K562 (cell line): ENCODE results near the gene SLC16A12.

Experiments
- GATA2 ChIP-seq: sonication (generic); formaldehyde crosslinking; IDR thresholded peaks from 2 replicates; pipeline ENCODE4 v1.4.0; 2020; ENCODE audit warnings: mild to moderate bottlenecking, missing genetic modification reagents
- TF ChIP-seq, protein P1 (sequence below), 2 experiments: fragments of 450-650 bp; formaldehyde crosslinking in 1 of 2; IDR thresholded peaks; 2 replicates each; pipeline versions ENCODE4 v1.4.0 to v1.6.1; 2014 to 2020; ENCODE audit warnings: mild to moderate bottlenecking in 2 of 2, borderline replicate concordance in 1 of 2, low read depth in 1 of 2
- TF ChIP-seq, protein P2 (sequence below): sonication (generic); formaldehyde crosslinking; IDR thresholded peaks from 2 replicates; pipeline ENCODE4 v1.8.0; 2022; ENCODE audit warnings: missing genetic modification reagents, mild to moderate bottlenecking, borderline replicate concordance
- TF ChIP-seq, protein P3 (sequence below): sonication (generic); formaldehyde crosslinking; IDR thresholded peaks from 2 replicates; pipeline ENCODE4 v1.5.0; 2020; ENCODE audit warnings: missing genetic modification reagents

DNA sequence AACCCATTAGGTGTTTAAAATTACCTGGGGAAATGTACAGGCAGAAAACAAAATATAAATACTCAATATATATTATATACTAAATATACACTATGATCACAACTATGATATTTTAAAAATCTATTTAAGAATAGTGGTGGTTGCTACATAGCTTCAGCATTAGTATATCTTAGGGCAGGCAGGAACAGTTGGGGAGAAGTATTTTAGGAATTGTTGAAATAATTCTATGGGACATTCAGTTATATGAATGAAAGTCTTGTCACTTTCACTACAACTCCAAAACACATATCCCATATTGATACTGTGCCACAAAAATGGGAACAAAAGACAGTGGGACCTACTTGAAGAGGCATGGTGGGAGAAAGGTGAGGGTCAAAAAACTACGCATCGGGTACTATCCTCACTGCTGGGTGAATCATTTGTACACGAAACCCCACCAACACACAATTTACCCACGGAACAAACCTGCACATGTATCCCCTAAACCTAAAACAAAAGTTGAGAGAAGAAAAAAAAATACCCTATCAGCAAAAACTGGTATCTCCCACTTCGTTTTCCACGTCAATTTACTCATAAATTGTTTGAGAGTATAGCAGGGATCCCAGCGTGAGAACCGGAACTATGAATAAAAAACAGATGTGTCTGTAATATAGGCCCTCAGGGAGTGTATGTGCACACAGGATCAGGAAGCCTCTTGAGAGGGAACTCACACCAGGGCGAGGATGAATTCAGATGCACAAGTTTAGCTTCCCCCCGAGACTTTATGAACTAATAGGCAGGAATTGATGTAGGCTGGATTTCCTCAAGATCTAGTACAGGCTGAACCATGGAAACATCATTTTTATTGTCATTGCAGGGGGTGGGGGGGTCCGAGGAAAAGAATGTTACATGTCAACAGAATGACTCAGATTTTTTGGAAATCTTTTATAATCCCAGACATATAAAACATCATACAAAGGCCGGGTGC lies 16.2 kb downstream of the SLC16A12 start:
- TF ChIP-seq, protein P1, sequence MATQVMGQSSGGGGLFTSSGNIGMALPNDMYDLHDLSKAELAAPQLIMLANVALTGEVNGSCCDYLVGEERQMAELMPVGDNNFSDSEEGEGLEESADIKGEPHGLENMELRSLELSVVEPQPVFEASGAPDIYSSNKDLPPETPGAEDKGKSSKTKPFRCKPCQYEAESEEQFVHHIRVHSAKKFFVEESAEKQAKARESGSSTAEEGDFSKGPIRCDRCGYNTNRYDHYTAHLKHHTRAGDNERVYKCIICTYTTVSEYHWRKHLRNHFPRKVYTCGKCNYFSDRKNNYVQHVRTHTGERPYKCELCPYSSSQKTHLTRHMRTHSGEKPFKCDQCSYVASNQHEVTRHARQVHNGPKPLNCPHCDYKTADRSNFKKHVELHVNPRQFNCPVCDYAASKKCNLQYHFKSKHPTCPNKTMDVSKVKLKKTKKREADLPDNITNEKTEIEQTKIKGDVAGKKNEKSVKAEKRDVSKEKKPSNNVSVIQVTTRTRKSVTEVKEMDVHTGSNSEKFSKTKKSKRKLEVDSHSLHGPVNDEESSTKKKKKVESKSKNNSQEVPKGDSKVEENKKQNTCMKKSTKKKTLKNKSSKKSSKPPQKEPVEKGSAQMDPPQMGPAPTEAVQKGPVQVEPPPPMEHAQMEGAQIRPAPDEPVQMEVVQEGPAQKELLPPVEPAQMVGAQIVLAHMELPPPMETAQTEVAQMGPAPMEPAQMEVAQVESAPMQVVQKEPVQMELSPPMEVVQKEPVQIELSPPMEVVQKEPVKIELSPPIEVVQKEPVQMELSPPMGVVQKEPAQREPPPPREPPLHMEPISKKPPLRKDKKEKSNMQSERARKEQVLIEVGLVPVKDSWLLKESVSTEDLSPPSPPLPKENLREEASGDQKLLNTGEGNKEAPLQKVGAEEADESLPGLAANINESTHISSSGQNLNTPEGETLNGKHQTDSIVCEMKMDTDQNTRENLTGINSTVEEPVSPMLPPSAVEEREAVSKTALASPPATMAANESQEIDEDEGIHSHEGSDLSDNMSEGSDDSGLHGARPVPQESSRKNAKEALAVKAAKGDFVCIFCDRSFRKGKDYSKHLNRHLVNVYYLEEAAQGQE (IDR thresholded peaks at IDR 0.05; ENCODE audit: borderline replicate concordance) = no peak
- TF ChIP-seq, protein P1 (CRISPR knock-in tag; IDR thresholded peaks at IDR 0.05; ENCODE audit: low read depth) = no peak
- no peak for TF ChIP-seq GATA2
- TF ChIP-seq, protein P2, sequence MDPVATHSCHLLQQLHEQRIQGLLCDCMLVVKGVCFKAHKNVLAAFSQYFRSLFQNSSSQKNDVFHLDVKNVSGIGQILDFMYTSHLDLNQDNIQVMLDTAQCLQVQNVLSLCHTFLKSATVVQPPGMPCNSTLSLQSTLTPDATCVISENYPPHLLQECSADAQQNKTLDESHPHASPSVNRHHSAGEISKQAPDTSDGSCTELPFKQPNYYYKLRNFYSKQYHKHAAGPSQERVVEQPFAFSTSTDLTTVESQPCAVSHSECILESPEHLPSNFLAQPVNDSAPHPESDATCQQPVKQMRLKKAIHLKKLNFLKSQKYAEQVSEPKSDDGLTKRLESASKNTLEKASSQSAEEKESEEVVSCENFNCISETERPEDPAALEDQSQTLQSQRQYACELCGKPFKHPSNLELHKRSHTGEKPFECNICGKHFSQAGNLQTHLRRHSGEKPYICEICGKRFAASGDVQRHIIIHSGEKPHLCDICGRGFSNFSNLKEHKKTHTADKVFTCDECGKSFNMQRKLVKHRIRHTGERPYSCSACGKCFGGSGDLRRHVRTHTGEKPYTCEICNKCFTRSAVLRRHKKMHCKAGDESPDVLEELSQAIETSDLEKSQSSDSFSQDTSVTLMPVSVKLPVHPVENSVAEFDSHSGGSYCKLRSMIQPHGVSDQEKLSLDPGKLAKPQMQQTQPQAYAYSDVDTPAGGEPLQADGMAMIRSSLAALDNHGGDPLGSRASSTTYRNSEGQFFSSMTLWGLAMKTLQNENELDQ (CRISPR knock-in tag) = no peak
- TF ChIP-seq, protein P3, sequence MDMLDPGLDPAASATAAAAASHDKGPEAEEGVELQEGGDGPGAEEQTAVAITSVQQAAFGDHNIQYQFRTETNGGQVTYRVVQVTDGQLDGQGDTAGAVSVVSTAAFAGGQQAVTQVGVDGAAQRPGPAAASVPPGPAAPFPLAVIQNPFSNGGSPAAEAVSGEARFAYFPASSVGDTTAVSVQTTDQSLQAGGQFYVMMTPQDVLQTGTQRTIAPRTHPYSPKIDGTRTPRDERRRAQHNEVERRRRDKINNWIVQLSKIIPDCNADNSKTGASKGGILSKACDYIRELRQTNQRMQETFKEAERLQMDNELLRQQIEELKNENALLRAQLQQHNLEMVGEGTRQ (CRISPR knock-in tag) = no peak
